Spinal cord (tissue), 10 donors: Measurements from ENCODE around the gene BCAR3. TPM values are rescaled to one million over a fixed set of nuclear protein-coding genes. Genes with fewer than 3 reads are reported as not detected.
"Not testable (repeated sequence)": the region's sequence is repeated elsewhere in the genome, so short reads cannot be mapped to it uniquely, and the experiment has no call there.

Experiments
- DNase-seq, 6 donors: peaks; one replicate each; pipeline versions ENCODE4 v3.0.0 to v3.0.0-alpha.2; 2013 to 2015; ENCODE audit warnings: low spot score in 6 of 6, low read depth in 4 of 6
- H3K27ac ChIP-seq: one replicate; pipeline ENCODE4 v1.5.1; 2013; ENCODE audit warnings: low read depth, low read length, control low read depth
- H3K27me3 ChIP-seq: one replicate; pipeline ENCODE4 v1.6.1; 2013; ENCODE audit warnings: low read length; ENCODE audit not compliant: control insufficient read depth, insufficient read depth
- H3K36me3 ChIP-seq: one replicate; pipeline ENCODE4 v1.6.1; 2013; ENCODE audit warnings: low read length; ENCODE audit not compliant: control insufficient read depth, insufficient read depth
- H3K4me1 ChIP-seq: one replicate; pipeline ENCODE4 v1.6.1; 2013; ENCODE audit warnings: low read length; ENCODE audit not compliant: control insufficient read depth, insufficient read depth
- H3K4me3 ChIP-seq: one replicate; pipeline ENCODE4 v1.5.1; 2013; ENCODE audit warnings: low read depth, low read length, control low read depth
- H3K9me3 ChIP-seq: one replicate; pipeline ENCODE4 v1.6.1; 2013; ENCODE audit warnings: low read length; ENCODE audit not compliant: control insufficient read depth, insufficient read depth
- WGBS: methylation state at CpG from one replicate; pipeline ENCODE4 v1.1.5; 2013; ENCODE audit warnings: missing lambda C conversion rate; ENCODE audit not compliant: insufficient coverage; 5-methylcytosine and 5-hydroxymethylcytosine counted together
- polyA plus RNA-seq, 2 donors: library from polyadenylated mRNA; unstranded; fragments of 120-200 nt; gene quantifications; one replicate each; pipeline ENCODE4 v1.2.1, GENCODE V29; 2013; ENCODE audit not compliant: insufficient read length in 2 of 2
- total RNA-seq, 2 donors: library from RNA; depleted of rRNA in 1 of 2; stranded (reverse); fragments of 120-200 nt in 1 of 2; fragments of >200 nt in 1 of 2; gene quantifications; one replicate each; pipeline versions ENCODE4 v1.2.3 to v1.2.4, GENCODE V29; 2013 to 2014
- donor health status: healthy.

The BCAR3 gene
- total and polyA plus RNA-seq, 4 donors = 10.4 to 16.7 (median 14.3) TPM

DNA sequence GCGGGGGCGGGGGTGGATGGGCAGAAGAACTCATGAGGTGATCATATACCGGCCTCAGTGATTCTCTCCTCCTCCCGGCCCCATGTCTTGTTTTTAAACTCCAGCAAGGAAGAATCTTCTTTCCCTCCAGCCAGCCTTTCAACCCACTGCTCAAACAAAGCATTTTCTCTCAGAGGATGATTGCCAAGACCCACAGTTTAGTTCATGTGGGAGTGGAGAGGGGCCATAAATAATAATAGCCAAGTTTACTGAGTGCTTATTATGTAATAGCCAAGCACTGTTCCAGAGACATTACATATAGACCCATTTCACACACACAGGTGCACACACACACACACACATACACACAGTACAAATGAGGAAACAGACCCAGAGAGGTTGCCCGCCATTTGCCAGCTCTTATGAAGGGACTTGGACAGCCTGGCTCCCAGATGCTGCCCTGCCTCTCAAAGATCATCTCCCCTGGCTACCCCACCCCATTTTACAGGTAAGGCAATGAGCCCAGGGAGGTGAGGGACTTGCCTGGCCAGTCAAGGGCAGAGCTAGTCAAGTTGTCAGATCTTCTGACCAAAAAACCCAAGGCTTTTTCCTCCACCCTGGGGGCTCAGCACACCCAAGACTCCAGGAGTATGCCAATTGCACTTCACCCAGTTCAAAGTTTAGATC lies 18.0 kb upstream of the BCAR3 start:
- Histone ChIP-seq H3K4me3 (no peak overlapping the region), H3K27me3 (no peaks in the 10 kb centered on the region), H3K9me3 (no peaks in the 10 kb centered on the region), H3K27ac (no peak overlapping the region), H3K36me3 (no peaks in the 10 kb centered on the region), H3K4me1 (peaks cover 22% of the 10 kb centered on the region)
- 100% methylated on average over 2 of the region's 5 CpGs for WGBS
- peak in 1 of 6 donors; percentile 46 for DNase-seq

DNA sequence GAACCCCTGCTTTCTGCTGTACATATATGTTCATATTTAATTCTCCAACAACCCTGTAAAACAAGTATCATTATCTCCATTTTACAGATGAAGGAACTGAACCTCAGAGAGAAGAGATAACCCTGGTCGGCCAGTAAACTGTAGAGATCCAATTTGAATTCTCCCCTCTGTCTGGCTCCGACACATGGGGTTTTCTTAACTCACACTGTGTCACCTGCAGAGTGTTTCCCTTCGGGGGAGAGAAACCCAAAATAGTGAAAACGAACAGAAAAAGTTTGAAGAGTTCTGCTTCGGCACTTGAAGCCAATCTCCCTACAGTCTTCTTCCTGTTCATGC lies 17.4 kb upstream of the BCAR3 start:
- no peak for DNase-seq
- Histone ChIP-seq H3K36me3 (no peaks in the 10 kb centered on the region), H3K9me3 (no peaks in the 10 kb centered on the region), H3K4me3 (no peak overlapping the region), H3K27ac (no peak overlapping the region), H3K4me1 (peaks cover 22% of the 10 kb centered on the region), H3K27me3 (no peaks in the 10 kb centered on the region)
- 75% methylated on average over 4 of the region's 5 CpGs for WGBS

DNA sequence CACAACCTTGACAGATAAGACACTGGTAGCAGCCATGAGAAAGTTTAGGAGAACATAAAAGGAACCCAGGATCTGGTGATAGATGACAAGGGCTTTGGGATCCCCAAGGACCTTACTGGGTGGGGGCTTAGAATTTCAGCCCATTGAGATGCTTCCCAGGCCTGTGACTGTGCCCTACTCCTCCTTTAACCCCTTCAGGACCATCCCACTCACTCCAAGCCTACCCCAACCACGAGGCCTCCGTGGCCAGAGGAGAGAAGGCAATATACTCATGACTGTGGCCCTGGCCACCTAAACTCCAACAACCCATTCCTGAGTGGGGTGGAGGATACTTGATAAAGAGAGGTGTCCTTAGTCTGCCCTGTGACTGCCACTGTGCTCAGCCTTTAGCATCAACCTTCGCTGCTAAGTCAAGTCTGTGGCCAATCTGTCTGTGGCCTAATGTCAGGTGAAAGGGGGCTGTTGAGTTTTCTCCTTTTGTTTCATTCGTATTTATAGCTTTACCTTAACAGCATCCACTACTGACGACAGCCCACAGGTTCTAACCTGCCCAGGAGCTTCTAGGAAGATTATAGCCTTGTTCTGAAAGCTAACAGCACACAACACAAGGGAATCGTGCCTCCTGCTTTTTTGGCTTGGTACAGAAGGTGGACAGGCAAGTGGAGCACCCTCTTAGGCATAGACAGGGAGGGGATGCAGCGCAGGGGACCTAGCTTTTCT lies 16.9 kb upstream of the BCAR3 start:
- no peaks in the 10 kb centered on the region for H3K9me3 ChIP-seq
- 100% methylated on average over 1 of the region's 7 CpGs for WGBS
- no peak overlapping the region for H3K27ac ChIP-seq
- H3K27me3 ChIP-seq = no peaks in the 10 kb centered on the region
- no peaks in the 10 kb centered on the region for H3K36me3 ChIP-seq
- peaks cover 22% of the 10 kb centered on the region for H3K4me1 ChIP-seq
- H3K4me3 ChIP-seq = no peak overlapping the region
- DNase-seq = no peak

DNA sequence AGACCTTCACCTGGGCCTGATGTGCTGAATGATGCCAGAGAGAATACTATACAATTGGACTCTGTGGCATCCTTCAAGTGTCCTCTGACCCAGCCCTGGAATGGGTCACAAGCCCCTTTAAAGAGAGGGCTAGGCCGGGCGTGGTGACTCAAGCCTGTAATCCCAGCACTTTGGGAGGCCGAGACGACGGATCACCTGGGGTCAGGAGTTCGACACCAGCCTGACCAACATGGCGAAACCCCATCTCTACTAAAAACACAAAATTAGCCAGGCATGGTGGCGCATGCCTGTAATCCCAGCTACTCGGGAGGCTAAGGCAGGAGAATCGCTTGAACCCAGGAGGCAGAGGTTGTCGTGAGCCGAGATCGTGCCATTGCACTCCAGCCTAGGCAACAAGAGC lies 15.9 kb upstream of the BCAR3 start:
- H3K27ac ChIP-seq, H3K36me3 ChIP-seq, H3K9me3 ChIP-seq, H3K4me3 ChIP-seq, H3K27me3 ChIP-seq, DNase-seq: not testable (repeated sequence)
- 90% methylated on average over 13 of the region's 13 CpGs for WGBS
- peaks cover 19% of the 10 kb centered on the region for H3K4me1 ChIP-seq

DNA sequence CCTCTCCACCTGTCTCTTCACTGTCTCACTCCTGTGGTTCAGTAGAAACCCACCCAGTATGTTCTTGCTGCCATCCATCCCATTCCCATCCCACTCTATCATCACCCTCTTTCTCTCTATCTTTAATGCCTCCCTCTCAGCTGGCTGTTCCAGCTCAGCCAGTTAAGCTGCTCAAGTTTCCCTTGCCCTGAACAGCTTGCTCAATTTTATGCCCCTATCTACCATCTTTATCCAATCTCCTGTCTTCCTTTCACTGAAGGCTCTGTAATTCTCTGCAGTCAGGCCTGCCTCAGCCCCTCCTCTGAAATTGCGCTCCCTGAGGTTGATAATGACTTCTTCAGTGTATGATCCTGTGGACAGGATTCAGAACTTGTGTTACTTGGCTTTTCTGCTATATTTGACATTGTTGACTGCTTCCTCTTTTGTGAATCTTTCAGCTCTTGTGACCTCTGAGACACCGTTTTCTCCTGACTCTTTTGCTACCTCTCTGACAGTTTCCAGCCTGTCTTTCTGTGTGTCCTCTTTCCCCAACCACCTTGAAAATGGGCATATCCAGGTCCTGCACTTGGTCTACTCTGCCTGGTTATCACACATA lies 13.9 kb upstream of the BCAR3 start:
- no peak overlapping the region for H3K4me3 ChIP-seq
- H3K27me3 ChIP-seq = no peaks in the 10 kb centered on the region
- H3K27ac ChIP-seq = no peak overlapping the region
- WGBS = 87% methylated on average over 2 of the region's 2 CpGs
- H3K4me1 ChIP-seq = peaks cover 8% of the 10 kb centered on the region
- DNase-seq = no peak
- H3K9me3 ChIP-seq = no peaks in the 10 kb centered on the region
- H3K36me3 ChIP-seq = no peaks in the 10 kb centered on the region

DNA sequence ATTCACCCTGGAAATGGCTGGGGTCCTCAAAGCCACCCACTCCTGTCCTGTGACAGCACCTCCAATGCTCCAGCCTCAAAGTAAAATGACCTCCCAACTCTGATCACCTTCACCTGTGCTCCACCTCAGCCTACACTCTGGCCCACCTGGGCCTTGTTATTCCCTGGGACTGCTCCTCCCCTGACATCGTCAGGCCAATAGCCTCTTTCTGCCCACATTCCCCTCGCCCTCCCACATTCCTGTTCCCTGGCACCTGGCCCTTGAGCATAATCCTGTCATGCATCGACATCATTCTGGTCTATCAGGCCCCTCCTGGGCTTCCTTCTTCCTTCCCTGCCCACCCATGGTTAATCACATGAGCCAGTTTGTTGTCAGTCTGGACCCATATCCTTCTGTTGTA lies 13.2 kb upstream of the BCAR3 start:
- H3K4me1 ChIP-seq = peaks cover 8% of the 10 kb centered on the region
- H3K4me3 ChIP-seq = no peak overlapping the region
- no peaks in the 10 kb centered on the region for H3K27me3 ChIP-seq
- no peaks in the 10 kb centered on the region for H3K9me3 ChIP-seq
- no peaks in the 10 kb centered on the region for H3K36me3 ChIP-seq
- no peak for DNase-seq
- WGBS = 86% methylated on average over 3 of the region's 3 CpGs
- H3K27ac ChIP-seq = no peak overlapping the region

DNA sequence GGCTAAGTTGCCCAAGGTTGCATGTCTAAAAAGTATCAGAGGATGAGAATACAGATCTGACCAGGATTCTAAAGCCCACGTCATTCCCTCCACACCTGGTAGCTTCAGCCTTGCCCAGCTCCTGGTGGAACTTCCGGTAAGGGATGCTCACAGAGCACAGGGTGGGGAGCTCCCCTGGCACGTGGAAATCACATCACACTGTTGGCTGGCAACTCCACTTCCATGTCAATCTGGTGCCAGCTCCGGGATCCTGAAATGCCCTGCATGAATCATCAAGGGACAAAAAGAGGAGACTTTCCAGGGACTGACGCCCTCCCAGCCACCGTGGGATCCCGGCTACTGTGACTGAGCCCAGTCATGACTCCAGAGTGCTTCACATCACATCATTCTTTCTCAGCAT lies 12.4 kb upstream of the BCAR3 start:
- Histone ChIP-seq H3K4me3 (no peak overlapping the region), H3K27me3 (no peaks in the 10 kb centered on the region), H3K27ac (no peak overlapping the region), H3K9me3 (no peaks in the 10 kb centered on the region), H3K36me3 (no peaks in the 10 kb centered on the region), H3K4me1 (peaks cover 8% of the 10 kb centered on the region)
- no peak for DNase-seq
- 77% methylated on average over 7 of the region's 7 CpGs for WGBS

DNA sequence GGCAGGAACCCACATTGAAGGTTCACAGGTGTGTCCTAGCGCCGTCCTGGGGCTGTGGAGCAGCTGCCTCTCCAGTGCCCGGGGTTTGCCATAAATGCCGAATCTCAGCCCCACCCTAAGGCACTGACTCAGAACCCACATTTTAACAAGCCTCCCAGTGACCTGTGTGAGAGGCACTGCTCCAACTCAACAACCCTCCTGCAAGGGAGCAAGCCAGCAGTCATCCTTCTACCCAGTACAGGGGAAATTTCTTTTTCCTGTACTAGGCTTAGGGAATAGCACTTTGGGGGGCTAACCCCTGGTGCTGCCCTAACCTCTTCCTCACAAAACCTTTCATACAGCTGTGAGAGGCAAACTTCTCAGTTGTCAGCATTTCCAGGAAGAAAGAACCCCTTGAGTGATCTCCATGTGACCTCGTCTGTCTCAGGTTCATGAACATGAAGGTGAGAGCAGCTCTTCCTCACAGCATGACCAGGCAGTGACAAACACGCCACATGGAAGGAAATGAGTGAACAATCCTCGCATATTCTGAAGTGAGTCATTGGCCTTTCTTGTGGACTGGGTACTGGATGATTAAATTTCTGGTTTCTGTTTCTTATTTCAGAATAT lies 11.4 kb upstream of the BCAR3 start:
- Histone ChIP-seq H3K9me3 (no peaks in the 10 kb centered on the region), H3K27me3 (no peaks in the 10 kb centered on the region), H3K4me1 (peaks cover 8% of the 10 kb centered on the region), H3K4me3 (no peak overlapping the region), H3K27ac (no peak overlapping the region), H3K36me3 (no peaks in the 10 kb centered on the region)
- WGBS = 100% methylated on average over 3 of the region's 7 CpGs
- no peak for DNase-seq

DNA sequence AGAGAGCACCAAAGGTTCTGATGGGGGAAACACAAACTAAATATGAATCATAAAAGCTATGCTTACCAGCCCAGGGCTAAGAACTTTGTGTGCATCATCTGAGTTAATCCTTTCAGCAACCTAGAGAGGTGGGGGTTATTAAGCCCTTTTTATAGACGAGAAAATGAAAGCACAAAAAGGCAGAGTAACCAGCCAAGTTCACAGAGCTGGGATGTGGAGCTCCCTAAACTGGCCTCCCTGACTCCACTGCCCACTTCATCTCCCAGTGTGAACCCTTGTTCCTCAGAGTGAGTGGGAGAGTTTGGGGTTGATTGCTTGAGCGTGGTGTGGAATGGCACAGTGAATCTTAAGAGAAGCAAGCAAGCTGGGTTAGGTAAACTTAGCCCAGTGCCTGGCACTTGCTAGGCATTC lies 10.8 kb upstream of the BCAR3 start:
- DNase-seq = no peak
- no peaks in the 10 kb centered on the region for H3K9me3 ChIP-seq
- peaks cover 8% of the 10 kb centered on the region for H3K4me1 ChIP-seq
- no peak overlapping the region for H3K4me3 ChIP-seq
- no peaks in the 10 kb centered on the region for H3K36me3 ChIP-seq
- WGBS = 59% methylated on average over 2 of the region's 2 CpGs
- no peak overlapping the region for H3K27ac ChIP-seq
- no peaks in the 10 kb centered on the region for H3K27me3 ChIP-seq
